GM20431 (cell line): ENCODE results near the gene ZBTB5.
"Not testable (repeated sequence)": the region's sequence is repeated elsewhere in the genome, so short reads cannot be mapped to it uniquely, and the experiment has no call there.

Experiments used
- in situ Hi-C: fragments of 300-500 bp; cut with MseI, MboI; formaldehyde crosslinking; loops from one replicate; pipeline ENCODE4 v1.15.0; 2020; ENCODE audit warnings: low sequenced_read_pairs; ENCODE audit not compliant: unreplicated experiment

ZBTB5 gene, protein sequence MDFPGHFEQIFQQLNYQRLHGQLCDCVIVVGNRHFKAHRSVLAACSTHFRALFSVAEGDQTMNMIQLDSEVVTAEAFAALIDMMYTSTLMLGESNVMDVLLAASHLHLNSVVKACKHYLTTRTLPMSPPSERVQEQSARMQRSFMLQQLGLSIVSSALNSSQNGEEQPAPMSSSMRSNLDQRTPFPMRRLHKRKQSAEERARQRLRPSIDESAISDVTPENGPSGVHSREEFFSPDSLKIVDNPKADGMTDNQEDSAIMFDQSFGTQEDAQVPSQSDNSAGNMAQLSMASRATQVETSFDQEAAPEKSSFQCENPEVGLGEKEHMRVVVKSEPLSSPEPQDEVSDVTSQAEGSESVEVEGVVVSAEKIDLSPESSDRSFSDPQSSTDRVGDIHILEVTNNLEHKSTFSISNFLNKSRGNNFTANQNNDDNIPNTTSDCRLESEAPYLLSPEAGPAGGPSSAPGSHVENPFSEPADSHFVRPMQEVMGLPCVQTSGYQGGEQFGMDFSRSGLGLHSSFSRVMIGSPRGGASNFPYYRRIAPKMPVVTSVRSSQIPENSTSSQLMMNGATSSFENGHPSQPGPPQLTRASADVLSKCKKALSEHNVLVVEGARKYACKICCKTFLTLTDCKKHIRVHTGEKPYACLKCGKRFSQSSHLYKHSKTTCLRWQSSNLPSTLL

DNA sequence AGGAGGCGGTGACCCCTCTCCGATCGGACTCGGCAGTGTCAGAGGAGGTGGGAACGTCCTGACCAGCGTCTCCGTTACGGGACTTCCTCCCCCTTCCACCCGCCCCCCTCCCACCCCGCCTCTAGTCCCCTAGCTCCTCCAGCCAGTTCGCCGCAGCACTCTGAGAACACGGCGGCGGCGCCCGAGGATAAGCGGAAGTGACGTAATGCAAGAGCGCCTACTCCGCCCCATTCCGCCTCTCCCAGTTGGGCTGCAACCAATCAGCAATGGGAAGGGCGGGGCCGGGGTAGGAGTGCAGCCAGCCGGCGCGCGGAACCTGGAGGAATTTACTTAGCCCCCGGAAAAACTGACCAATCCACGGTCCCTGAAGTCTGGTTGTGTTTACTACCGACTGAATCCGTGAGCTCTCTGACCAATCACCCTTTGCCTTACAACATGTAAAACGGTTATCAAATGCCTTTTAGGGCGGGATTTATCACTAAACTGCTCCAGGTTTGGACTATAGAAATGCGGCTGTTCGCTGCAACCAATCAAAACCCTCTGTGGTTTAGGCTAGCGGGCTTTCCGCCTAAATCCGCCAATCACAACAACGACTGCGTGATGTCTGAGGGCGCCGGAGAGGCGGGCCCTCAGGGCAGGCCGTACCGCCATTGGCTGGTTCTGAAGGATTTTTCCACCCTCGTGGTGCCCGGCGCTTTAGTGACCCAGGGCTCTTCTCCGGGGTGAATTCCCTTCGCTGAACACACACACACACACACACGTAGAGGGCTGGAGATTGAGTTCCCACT, at the start of gene ZBTB5:
ZBTB5 (minus strand) TSS at position 202 of the 788 bp plus-strand sequence. CDS start 22,899 bp downstream, outside the sequence.
- in situ Hi-C loops = no loop called here

- in situ Hi-C loops = no loop called here
Measured at GRCh38 chr9:37514999-37515398, 49.7 kb upstream of the ZBTB5 start.

- in situ Hi-C loops = not testable (repeated sequence)
Measured at GRCh38 chr9:37514415-37514814, 49.2 kb upstream of the ZBTB5 start.

DNA sequence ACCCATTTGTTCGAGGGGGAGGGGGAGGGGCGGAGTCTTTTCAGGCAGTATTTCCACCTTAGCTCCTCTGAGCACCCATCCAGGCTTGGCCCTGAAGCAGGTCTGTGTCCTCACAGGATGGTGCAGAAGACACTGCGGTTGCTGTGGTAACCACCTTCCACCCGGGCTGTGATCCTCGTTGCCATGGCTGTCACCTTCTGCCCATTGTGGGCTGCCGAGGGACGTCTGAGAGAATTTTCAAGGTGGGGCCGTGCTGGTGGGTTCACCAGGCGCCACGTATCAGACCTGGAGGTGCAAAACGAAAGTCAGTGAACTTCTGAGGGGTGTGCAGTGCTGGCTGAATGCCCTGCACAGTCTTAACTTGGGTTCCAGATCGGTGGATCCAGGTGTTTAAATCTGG, 47.2 kb upstream of the ZBTB5 start:
- in situ Hi-C loops = no loop called here

GRCh38 chr9:37511016-37512010, 46.1 kb upstream of the ZBTB5 start:
- in situ Hi-C loops = no loop called here

- in situ Hi-C loops = not testable (repeated sequence)
Measured at GRCh38 chr9:37510053-37510452, 44.8 kb upstream of the ZBTB5 start.

DNA sequence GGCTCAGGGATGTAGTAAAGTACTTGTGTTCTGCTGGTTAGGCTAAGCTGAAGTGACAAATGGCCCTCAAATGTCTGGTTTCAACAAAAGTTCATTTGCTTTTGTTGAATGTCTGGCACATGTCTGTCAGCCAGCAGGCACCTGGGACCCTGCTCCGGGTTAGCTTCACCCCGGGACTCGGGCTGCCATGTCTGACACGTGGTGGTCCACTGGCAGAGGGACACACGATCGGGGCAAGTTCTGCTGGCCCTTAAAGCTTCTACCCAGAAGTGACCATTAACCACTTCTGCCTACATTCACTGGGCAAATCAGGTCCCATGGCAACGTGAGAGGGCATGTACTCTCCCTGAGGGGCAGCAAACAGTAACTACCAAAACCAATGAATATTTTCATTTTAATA, 44.3 kb upstream of the ZBTB5 start:
- in situ Hi-C loops = no loop called here

DNA sequence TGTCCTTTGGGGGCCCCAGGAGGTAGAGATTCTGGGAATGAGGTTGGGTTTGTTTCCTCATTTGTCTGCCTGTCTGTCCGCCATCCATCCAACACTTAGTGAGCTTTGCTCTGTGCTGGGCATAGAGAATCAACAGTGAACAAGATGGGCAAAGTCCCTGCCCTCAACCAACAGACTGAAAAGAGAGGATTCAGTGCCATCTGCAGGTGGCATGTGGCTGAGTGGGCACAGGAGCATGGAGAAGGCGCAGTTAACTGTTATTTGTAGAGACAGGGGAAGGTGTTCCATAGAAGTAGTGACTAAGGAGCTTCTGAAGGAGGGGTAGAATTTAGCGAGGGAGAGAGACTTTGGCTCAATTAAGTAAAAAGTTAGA, 43.6 kb upstream of the ZBTB5 start:
- in situ Hi-C loops = no loop called here

GRCh38 chr9:37508135-37508833, 43.0 kb upstream of the ZBTB5 start:
- in situ Hi-C loops = no loop called here

DNA sequence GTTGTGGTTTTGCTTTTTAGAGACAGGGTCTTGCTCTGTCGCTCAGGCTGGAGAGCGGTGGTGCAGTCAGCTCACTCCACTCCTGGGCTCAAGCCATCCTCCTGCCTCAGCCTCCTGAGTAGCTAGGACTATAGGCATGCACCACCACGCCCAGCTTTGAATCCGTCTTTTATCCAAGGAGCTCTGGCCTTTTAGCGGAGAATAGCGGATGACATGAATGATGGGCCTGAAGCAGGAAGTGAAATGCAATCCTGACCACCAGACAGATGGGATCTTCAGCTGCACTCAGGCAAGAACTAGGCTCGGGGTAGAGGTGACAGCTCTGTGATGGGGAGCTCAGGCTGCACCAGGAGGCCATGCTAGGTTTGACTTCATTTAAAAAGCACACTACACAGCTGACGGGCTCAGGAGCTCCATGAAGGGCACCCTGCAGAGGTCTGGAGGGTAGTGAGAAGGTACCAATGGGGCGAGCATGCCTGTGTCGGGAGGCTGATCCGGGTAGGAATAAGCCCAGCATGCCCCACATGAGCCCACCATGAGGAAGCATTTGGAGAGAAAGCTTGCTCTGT, 42.4 kb upstream of the ZBTB5 start:
- in situ Hi-C loops = no loop called here

DNA sequence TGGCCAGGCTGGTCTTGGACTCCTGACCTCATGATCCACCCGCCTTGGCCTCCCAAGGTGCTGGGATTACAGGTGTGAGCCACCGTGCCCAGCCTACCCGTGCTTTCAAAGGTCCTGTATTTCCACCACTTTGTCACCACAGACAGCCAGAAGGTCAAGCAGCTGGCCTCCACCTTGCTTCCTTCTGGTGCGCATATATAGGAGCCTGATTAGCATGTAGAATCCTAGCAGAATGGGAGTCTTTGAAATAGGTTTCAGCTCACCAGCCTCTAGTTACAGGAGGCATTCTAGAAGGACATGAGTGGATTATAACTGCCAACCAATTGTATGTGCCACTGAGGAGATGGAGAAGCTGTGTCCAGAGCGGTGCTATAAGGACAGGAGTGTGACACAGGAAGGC, 39.4 kb upstream of the ZBTB5 start:
- in situ Hi-C loops = no loop called here

- in situ Hi-C loops = no loop called here
Measured at GRCh38 chr9:37503736-37504135, 38.5 kb upstream of the ZBTB5 start.

DNA sequence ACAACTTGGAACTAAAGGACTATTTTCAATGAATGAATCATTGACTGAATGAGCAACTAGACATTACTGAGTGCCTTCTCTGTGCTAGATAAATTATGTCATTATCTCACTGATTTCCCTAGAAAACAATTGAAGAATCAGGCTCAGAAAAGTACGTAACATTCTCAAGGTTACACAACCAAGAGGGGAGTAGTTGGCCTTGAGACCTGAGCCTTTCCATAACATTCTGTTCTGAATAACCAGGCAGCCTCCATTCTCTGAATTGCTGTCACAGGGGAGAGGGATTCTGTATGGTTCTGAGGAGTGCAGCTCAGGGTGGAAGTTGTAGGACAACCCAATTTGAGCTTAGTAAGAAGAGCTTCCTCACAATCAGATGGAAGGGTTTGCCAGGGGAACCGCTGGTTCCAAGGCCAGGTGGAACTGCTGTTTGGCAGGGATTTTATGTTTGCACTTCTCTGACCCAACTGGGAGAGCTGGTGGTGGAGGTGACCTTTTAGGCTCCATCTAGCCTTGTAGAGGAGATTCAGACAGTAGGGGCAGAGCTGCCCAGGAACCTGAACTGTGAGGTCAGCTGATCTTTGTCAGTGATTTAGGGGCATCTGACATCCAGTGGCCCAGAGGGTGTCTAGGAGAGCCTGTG, 36.8 kb upstream of the ZBTB5 start:
- in situ Hi-C loops = no loop called here

DNA sequence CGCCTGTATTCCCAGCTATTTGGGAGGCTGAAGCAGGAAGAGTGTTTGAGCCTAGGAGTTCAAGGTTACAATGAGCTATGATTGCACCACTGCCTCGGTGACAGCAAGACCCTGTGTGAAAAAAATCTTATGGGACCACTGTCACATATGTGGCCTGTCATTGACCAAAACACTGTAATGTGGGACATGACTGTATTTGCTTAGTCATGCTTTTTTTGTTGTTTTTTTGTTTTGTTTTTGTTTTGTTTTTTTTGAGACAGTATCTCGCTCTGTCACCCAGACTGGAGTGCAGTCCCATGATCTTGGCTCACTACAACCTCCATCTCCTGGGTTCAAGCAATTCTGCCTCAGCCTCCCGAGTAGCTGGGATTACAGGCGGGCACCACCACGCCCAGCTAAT, 34.0 kb upstream of the ZBTB5 start:
- in situ Hi-C loops = no loop called here

DNA sequence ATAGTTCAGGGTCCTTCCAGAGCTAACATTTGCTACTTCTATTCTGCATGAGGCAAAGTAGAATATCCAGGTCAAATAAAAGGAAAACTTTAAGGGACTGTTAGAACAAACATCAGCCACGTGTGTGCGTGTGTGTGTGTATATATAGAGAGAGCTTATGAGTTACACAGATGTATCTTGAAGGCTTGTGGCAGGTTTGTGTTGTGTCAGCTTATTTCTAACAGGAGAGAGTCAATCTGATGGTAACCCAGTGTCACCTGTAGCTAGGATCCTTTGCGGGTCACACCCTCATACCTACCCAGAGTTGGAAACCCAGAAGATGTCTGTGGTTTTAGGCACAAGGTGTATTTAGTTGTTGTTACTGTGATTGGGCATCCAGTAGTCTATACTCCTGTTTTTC, 33.2 kb upstream of the ZBTB5 start:
- in situ Hi-C loops = no loop called here

- in situ Hi-C loops = no loop called here
Measured at GRCh38 chr9:37497320-37497719, 32.1 kb upstream of the ZBTB5 start.

GRCh38 chr9:37496020-37496419, 30.8 kb upstream of the ZBTB5 start:
- in situ Hi-C loops = no loop called here

DNA sequence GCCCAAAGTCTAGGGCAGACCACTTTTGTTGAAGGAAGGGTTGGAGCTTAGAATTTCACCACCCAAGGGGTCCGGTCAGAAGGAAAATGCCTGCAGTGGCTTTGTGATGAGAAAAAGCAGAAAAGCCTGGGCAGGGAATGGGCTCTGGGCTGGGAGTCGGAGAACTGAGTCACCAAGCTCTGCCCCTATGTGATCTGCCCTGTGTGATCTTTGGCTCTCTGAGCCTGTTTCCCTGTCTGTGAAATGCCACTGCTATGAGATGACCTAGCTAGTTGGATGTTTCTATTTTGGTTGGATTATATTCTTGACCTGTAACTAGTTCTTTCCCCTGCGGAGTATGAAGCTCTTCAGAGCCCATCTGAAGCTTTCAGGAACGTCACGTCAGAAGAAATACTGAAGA, 30.3 kb upstream of the ZBTB5 start:
- in situ Hi-C loops = no loop called here
